Glutamatergic neuron (in vitro differentiated cells): ENCODE data around the gene GAB4. TPM values are rescaled to one million over a fixed set of nuclear protein-coding genes. Genes with fewer than 3 reads are reported as not detected.

ENCODE experiments used
- DNase-seq: peaks from one replicate; pipeline ENCODE4 v3.0.0; 2022
- H3K27ac Mint-ChIP-seq: one replicate; pipeline ENCODE4 v1.8.0; 2020; ENCODE audit warnings: mild to moderate bottlenecking, mixed read lengths, inconsistent platforms; ENCODE audit not compliant: unreplicated experiment
- H3K27me3 Mint-ChIP-seq: one replicate; pipeline ENCODE4 v1.8.0; 2020; ENCODE audit warnings: mild to moderate bottlenecking, moderate library complexity, mixed read lengths, inconsistent platforms; ENCODE audit not compliant: unreplicated experiment
- H3K36me3 Mint-ChIP-seq: one replicate; pipeline ENCODE4 v1.8.0; 2020; ENCODE audit warnings: mild to moderate bottlenecking, mixed read lengths, inconsistent platforms; ENCODE audit not compliant: unreplicated experiment
- H3K4me1 Mint-ChIP-seq: one replicate; pipeline ENCODE4 v1.8.0; 2020; ENCODE audit warnings: mild to moderate bottlenecking, low read depth, mixed read lengths, inconsistent platforms; ENCODE audit not compliant: unreplicated experiment
- H3K4me3 Mint-ChIP-seq: one replicate; pipeline ENCODE4 v1.8.0; 2020; ENCODE audit warnings: mild to moderate bottlenecking, mixed read lengths, inconsistent platforms; ENCODE audit not compliant: unreplicated experiment
- H3K9me3 Mint-ChIP-seq: one replicate; pipeline ENCODE4 v1.8.0; 2020; ENCODE audit warnings: mild to moderate bottlenecking, moderate library complexity, mixed read lengths, inconsistent platforms; ENCODE audit not compliant: unreplicated experiment
- total RNA-seq: library from RNA; stranded (reverse); fragmentation: NEBNext Ultra II Directional; extraction: Animal tissue kit (Norgen Biotek cat#: 25700); gene quantifications from one replicate; pipeline ENCODE4 v1.2.1, GENCODE V29; 2021; ENCODE audit not compliant: unreplicated experiment
- TF ChIP-seq, protein P1 (sequence below): fragments of 200-600 bp; sonication (generic); IDR thresholded peaks from one replicate; pipeline ENCODE4 v1.5.0; 2021; ENCODE audit not compliant: partially characterized antibody, unreplicated experiment

GAB4 gene
- total RNA-seq, 1 donor from 2014 or later = 0.15 TPM

DNA sequence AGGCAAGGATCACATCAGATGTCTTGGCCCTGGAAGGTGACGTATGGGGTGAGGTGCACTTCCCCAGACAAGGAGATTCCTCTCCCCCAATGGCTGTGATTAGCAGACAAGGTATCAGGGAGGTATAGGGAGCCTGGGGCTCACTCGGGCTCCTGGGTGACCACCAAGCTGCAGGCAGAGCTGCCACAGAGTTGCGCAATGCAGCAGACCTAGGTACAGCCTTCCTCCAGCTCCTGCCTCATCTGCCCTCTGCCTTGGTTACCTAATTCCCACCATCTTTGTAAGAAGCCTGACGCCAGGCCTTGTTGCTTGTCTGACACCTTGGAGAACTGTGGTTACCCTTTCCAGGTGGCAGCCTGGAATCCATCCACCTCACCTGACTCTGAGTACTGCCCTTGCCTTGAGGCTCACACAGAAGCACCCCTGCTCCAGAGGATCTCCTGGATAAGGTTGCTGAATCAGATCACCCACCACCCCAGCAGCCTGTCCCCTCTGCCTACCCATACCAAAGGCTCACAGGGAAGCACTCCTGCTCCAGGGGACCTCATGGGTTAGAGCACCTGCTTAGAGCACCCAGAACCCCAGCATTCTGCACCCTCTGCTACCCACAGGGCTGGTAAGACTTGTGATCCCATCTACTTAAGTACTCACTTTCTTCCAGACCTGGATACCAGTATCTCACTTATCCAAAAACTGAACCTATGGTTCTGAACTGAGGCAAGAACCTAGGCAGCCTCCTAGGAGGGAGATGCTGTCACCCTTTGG lies 40.4 kb downstream of the GAB4 start:
- TF ChIP-seq, protein P1, sequence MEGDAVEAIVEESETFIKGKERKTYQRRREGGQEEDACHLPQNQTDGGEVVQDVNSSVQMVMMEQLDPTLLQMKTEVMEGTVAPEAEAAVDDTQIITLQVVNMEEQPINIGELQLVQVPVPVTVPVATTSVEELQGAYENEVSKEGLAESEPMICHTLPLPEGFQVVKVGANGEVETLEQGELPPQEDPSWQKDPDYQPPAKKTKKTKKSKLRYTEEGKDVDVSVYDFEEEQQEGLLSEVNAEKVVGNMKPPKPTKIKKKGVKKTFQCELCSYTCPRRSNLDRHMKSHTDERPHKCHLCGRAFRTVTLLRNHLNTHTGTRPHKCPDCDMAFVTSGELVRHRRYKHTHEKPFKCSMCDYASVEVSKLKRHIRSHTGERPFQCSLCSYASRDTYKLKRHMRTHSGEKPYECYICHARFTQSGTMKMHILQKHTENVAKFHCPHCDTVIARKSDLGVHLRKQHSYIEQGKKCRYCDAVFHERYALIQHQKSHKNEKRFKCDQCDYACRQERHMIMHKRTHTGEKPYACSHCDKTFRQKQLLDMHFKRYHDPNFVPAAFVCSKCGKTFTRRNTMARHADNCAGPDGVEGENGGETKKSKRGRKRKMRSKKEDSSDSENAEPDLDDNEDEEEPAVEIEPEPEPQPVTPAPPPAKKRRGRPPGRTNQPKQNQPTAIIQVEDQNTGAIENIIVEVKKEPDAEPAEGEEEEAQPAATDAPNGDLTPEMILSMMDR = no peak

DNA sequence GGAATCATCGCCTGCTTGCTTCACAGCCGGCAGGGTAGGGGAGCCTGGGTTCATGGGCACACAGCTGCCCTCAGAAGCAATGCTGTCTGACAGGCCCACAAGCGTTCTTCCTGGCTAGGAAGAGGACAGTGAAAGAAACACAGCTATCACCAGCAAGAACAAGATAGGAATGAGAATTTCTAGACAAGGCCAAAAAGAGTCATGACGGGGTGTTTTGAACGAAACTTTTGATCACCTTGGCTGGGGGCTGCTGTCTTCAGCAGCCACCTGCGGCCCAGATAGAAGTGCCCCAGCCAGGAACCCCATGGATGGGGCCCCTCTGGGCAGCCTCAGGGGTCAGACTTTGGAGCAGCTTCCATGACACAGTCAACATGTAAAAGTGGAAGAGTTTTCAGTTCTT lies 41.8 kb downstream of the GAB4 start:
- Mint-ChIP-seq H3K27ac (no peak overlapping the region), H3K27me3 (peaks cover 9% of the 10 kb centered on the region), H3K36me3 (no peaks in the 10 kb centered on the region), H3K9me3 (peaks cover 4% of the 10 kb centered on the region), H3K4me3 (no peak overlapping the region), H3K4me1 (no peaks in the 10 kb centered on the region)
- TF ChIP-seq, protein P1 = no peak
- no peak for DNase-seq

More for the DNA sequence above, 40.4 kb downstream of the GAB4 start:
- peaks cover 5% of the 10 kb centered on the region for H3K9me3 Mint-ChIP-seq
- peaks cover 6% of the 10 kb centered on the region for H3K27me3 Mint-ChIP-seq
- no peak overlapping the region for H3K27ac Mint-ChIP-seq
- H3K4me1 Mint-ChIP-seq = no peaks in the 10 kb centered on the region
- H3K36me3 Mint-ChIP-seq = no peaks in the 10 kb centered on the region
- no peak for DNase-seq
- no peak overlapping the region for H3K4me3 Mint-ChIP-seq

DNA sequence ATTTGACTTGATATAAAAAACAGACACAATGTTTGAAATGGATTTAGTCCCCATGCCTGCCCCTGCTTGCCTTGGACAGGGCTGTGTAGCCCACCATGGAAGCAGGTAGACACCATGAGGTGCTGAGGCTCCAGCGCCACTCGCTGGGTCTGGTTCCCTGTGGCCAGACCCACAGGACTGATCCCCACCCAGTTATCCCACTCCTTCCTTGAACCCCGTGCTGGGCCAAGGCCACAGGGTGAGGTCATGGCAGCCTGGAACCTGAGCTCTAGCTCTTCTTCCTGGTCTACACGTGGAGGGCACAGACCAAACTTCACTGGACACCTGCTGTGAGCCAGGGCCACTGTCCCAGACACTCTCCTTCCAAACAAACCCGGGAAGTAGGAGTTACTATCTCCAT lies 42.5 kb downstream of the GAB4 start:
- TF ChIP-seq, protein P1 = no peak
- no peak overlapping the region for H3K27ac Mint-ChIP-seq
- H3K4me1 Mint-ChIP-seq = no peaks in the 10 kb centered on the region
- DNase-seq = no peak
- no peak overlapping the region for H3K4me3 Mint-ChIP-seq
- peaks cover 5% of the 10 kb centered on the region for H3K9me3 Mint-ChIP-seq
- H3K36me3 Mint-ChIP-seq = no peaks in the 10 kb centered on the region
- H3K27me3 Mint-ChIP-seq = peaks cover 11% of the 10 kb centered on the region

- peaks cover 5% of the 10 kb centered on the region for H3K9me3 Mint-ChIP-seq
- TF ChIP-seq, protein P1 = no peak
- H3K4me1 Mint-ChIP-seq = no peaks in the 10 kb centered on the region
- H3K4me3 Mint-ChIP-seq = no peak overlapping the region
- no peaks in the 10 kb centered on the region for H3K36me3 Mint-ChIP-seq
- no peak for DNase-seq
- H3K27ac Mint-ChIP-seq = no peak overlapping the region
- peaks cover 11% of the 10 kb centered on the region for H3K27me3 Mint-ChIP-seq
Measured at GRCh38 chr22:16965083-16965482, 42.9 kb downstream of the GAB4 start.

GRCh38 chr22:16964366-16964765 lies 43.7 kb downstream of the GAB4 start:
- Mint-ChIP-seq H3K36me3 (no peaks in the 10 kb centered on the region), H3K4me1 (no peaks in the 10 kb centered on the region), H3K9me3 (peaks cover 5% of the 10 kb centered on the region), H3K27ac (no peak overlapping the region), H3K4me3 (no peak overlapping the region), H3K27me3 (peaks cover 11% of the 10 kb centered on the region)
- TF ChIP-seq, protein P1 = no peak
- no peak for DNase-seq
